Lung (tissue), 12 donors: Measurements from ENCODE around the gene INO80B. TPM values are rescaled to one million over a fixed set of nuclear protein-coding genes. Genes with fewer than 3 reads are reported as not detected.

ENCODE experiments used
- ATAC-seq: fragments of 200-7000 bp; cut with Tn5 transposase; one replicate; pipeline ENCODE4 v1.9.1; 2020; ENCODE audit warnings: moderate number of reproducible peaks; ENCODE audit not compliant: insufficient read depth, low FRiP score
- DNase-seq, 3 donors: peaks; one replicate each; pipeline ENCODE4 v3.0.0-alpha.2; 2013 to 2017
- H3K27ac ChIP-seq, 2 donors: one replicate each; pipeline ENCODE4 v1.5.1; 2013; ENCODE audit warnings: mild to moderate bottlenecking in 2 of 2, moderate library complexity in 2 of 2, control low read depth in 1 of 2, inconsistent platforms in 1 of 2, low read depth in 1 of 2, low read length in 1 of 2
- H3K27me3 ChIP-seq, 3 donors: one replicate each; pipeline ENCODE4 v1.5.1; 2013; ENCODE audit warnings: low read length in 2 of 3; ENCODE audit not compliant: control insufficient read depth in 3 of 3, insufficient read depth in 3 of 3
- H3K36me3 ChIP-seq, 4 donors: one replicate each; pipeline ENCODE4 v1.5.1; 2013; ENCODE audit warnings: low read length in 4 of 4, mild to moderate bottlenecking in 1 of 4, moderate library complexity in 1 of 4; ENCODE audit not compliant: control insufficient read depth in 4 of 4, insufficient read depth in 4 of 4
- H3K4me1 ChIP-seq, 5 donors: one replicate each; pipeline ENCODE4 v1.5.1; 2013; ENCODE audit warnings: low read length in 5 of 5, mild to moderate bottlenecking in 2 of 5, moderate library complexity in 1 of 5; ENCODE audit not compliant: control insufficient read depth in 5 of 5, insufficient read depth in 5 of 5
- H3K4me3 ChIP-seq: one replicate; pipeline ENCODE4 v1.5.1; 2013; ENCODE audit warnings: mild to moderate bottlenecking, control low read depth, moderate library complexity
- H3K9ac ChIP-seq, 2 donors: one replicate each; pipeline ENCODE4 v1.5.1; 2013; ENCODE audit warnings: low read length in 2 of 2, control low read depth in 1 of 2; ENCODE audit not compliant: insufficient read depth in 1 of 2
- H3K9me3 ChIP-seq, 4 donors: one replicate each; pipeline ENCODE4 v1.5.1; 2013; ENCODE audit warnings: low read length in 3 of 4, mild to moderate bottlenecking in 1 of 4, moderate library complexity in 1 of 4; ENCODE audit not compliant: control insufficient read depth in 4 of 4, insufficient read depth in 3 of 4
- WGBS, 2 donors: extraction: QIAGEN DNeasy Blood & Tissue Kit; methylation state at CpG; one replicate each; pipeline ENCODE4 v1.1.7; 2013; 5-methylcytosine and 5-hydroxymethylcytosine counted together
- polyA plus RNA-seq, 2 donors: library from polyadenylated mRNA; stranded (reverse); fragments of 200-250 nt; gene quantifications; one replicate each; pipeline ENCODE4 v1.2.1, GENCODE V29; 2013
- total RNA-seq, 2 donors: library from RNA; depleted of rRNA in 1 of 2; stranded (reverse); fragments of >200 nt in 1 of 2; gene quantifications; one replicate each; pipeline ENCODE4 v1.2.1, GENCODE V29; 2014 to 2021
- TF ChIP-seq, protein P1 (sequence below): IDR thresholded peaks from 2 replicates; pipeline ENCODE4 v1.5.1; 2012; ENCODE audit warnings: mild to moderate bottlenecking; ENCODE audit errors: control extremely low read depth, extremely low read depth
- donor health status: control.
- donor health status: control.
- donor health status: Bipolar disorder and iron deficiency.
- donor health status: healthy.
- donor health status: DM: yes; HTN: yes; CAD: no.

INO80B gene
- total and polyA plus RNA-seq, 4 donors: 22.7 to 72.3 (median 36.9) TPM

- TF ChIP-seq, protein P1, sequence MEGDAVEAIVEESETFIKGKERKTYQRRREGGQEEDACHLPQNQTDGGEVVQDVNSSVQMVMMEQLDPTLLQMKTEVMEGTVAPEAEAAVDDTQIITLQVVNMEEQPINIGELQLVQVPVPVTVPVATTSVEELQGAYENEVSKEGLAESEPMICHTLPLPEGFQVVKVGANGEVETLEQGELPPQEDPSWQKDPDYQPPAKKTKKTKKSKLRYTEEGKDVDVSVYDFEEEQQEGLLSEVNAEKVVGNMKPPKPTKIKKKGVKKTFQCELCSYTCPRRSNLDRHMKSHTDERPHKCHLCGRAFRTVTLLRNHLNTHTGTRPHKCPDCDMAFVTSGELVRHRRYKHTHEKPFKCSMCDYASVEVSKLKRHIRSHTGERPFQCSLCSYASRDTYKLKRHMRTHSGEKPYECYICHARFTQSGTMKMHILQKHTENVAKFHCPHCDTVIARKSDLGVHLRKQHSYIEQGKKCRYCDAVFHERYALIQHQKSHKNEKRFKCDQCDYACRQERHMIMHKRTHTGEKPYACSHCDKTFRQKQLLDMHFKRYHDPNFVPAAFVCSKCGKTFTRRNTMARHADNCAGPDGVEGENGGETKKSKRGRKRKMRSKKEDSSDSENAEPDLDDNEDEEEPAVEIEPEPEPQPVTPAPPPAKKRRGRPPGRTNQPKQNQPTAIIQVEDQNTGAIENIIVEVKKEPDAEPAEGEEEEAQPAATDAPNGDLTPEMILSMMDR: no peak
- H3K4me1 ChIP-seq: peaks cover 1 to 39% (median 14%) of the 10 kb centered on the region in 5 donors
- peaks cover 0 to 84% (median 78%) of the 10 kb centered on the region in 3 donors for H3K27me3 ChIP-seq
- no peak for DNase-seq
- H3K27ac ChIP-seq: no peak overlapping the region
- no peak overlapping the region for H3K9ac ChIP-seq
- no peak for ATAC-seq
- 76 to 83% methylated on average over 18 of the region's 18 CpGs for WGBS, 2 donors
- H3K36me3 ChIP-seq: peaks cover 0 to 14% (median 7%) of the 10 kb centered on the region in 4 donors
- peaks cover 0 to 2% (median 0%) of the 10 kb centered on the region in 4 donors for H3K9me3 ChIP-seq
- no peak overlapping the region for H3K4me3 ChIP-seq
Measured at GRCh38 chr2:74501335-74502071, 46.6 kb downstream of the INO80B start.

DNA sequence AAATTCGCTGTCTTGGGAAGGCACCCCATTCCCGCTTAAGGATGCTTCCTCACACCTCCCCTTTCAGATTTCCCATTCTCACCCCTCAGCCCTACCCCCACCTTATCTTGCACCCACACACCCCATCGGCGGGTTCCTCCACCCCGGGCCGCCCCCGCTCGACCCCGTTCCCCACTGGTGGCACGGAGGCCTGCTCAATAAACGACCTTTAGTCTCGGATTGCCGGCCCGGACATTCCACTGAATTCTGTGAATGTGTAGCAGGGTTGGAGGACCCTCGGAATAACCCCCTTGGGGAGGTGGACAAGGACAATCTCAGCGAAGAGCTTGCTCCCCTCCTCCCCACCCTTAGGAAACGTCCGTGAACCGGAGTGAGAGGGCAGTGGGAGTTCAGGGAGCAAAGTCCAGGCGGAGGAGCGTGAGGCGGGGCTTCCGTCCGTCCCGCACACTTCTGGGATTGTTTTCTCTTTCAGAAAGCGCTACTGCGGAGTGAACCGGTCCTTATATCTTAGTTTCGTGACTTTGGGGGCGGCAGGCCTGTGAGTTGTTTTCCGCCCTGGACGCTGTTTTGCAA, 47.3 kb downstream of the INO80B start:
- H3K4me3 ChIP-seq: peak overlapping the region; percentile 56
- WGBS, 2 donors: 12 to 16% methylated on average over 32 of the region's 32 CpGs
- peaks cover 0 to 77% (median 71%) of the 10 kb centered on the region in 3 donors for H3K27me3 ChIP-seq
- DNase-seq: peak in 2 of 3 donors; percentile 23 to 39
- no peak overlapping the region for H3K9ac ChIP-seq
- no peak for ATAC-seq
- TF ChIP-seq, protein P1: no peak
- H3K4me1 ChIP-seq: peaks cover 5 to 45% (median 14%) of the 10 kb centered on the region in 5 donors
- H3K27ac ChIP-seq: peak overlapping the region; percentile 73 to 75
- H3K9me3 ChIP-seq: peaks cover 0 to 2% (median 0%) of the 10 kb centered on the region in 4 donors
- peaks cover 0 to 14% (median 7%) of the 10 kb centered on the region in 4 donors for H3K36me3 ChIP-seq

DNA sequence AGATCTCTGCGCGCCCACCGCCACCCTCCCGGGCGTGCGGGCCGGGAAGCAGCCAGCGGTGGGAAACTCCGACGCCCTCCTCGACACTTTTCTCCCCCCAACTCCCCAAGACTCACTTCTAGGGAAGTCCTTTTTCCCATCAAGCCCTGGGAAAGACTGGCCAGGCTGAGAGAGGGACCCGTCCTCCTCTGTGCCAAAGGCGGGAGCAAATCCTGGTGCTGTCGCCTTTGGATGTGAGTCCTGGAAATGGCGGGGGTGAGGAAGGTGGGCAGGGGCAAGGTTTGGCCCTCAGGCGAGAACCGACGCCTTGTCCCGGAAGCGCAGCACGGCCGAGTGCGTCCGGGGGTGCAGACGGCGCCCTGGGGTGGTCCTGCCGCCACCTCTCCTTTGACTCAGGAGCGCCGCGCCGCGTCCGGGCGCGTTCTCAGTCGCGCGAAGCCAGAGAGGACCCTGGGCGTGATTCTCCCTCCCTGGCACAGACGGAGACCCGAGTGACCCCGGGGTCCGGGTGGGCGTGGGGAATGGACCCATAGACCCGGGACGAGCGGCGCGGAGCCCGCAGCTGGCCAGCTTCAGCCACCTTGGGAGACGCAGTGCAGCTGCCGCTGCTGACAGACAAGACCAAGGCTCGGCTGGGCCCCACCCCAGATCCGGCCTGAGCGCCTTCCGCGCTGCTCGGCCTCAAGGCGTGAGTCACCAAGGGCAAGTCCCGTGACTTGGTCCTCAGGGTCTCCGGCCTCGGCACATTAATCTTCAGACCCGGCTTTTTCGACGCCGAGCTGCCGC, 48.0 kb downstream of the INO80B start:
- DNase-seq (peak; percentile 71 to 84 (median 76)), ATAC-seq (peak; percentile 66)
- H3K27ac ChIP-seq: peak overlapping the region; percentile 73 to 75
- H3K27me3 ChIP-seq: peaks cover 0 to 70% (median 65%) of the 10 kb centered on the region in 3 donors
- H3K36me3 ChIP-seq: peaks cover 0 to 14% (median 8%) of the 10 kb centered on the region in 4 donors
- TF ChIP-seq, protein P1: no peak
- peak overlapping the region; percentile 56 for H3K4me3 ChIP-seq
- no peak overlapping the region for H3K9ac ChIP-seq
- peaks cover 0 to 2% (median 0%) of the 10 kb centered on the region in 4 donors for H3K9me3 ChIP-seq
- WGBS, 2 donors: 1% methylated on average over 65 to 67 of the region's 67 CpGs
- H3K4me1 ChIP-seq: peaks cover 5 to 40% (median 14%) of the 10 kb centered on the region in 5 donors
